Nephron (organoid): Measurements from ENCODE around the gene CTIF.

Experiments used
- H3K27ac Mint-ChIP-seq, 3 experiments: 2 replicates each; pipeline ENCODE4 v1.8.0; 2020; ENCODE audit warnings: mixed read lengths in 3 of 3, mild to moderate bottlenecking in 2 of 3, moderate library complexity in 1 of 3
- H3K27me3 Mint-ChIP-seq: 2 replicates; pipeline ENCODE4 v1.8.0; 2021; ENCODE audit warnings: low read depth, mild to moderate bottlenecking, moderate library complexity, mixed read lengths
- H3K36me3 Mint-ChIP-seq: 2 replicates; pipeline ENCODE4 v1.8.0; 2020; ENCODE audit warnings: low read depth, mixed read lengths
- H3K4me1 Mint-ChIP-seq: 2 replicates; pipeline ENCODE4 v1.8.0; 2020; ENCODE audit warnings: mixed read lengths
- H3K4me3 Mint-ChIP-seq, 3 experiments: 2 replicates each; pipeline ENCODE4 v1.8.0; 2020; ENCODE audit warnings: mild to moderate bottlenecking in 3 of 3, mixed read lengths in 3 of 3, moderate library complexity in 2 of 3
- H3K9me3 Mint-ChIP-seq: 2 replicates; pipeline ENCODE4 v1.8.0; 2020; ENCODE audit warnings: mixed read lengths
- CTCF ChIP-seq, 3 experiments: fragments of 200-600 bp; sonication (generic); IDR thresholded peaks; one replicate each; pipeline ENCODE4 v1.5.0; 2021; ENCODE audit warnings: antibody characterized with exemption in 3 of 3; ENCODE audit not compliant: unreplicated experiment in 3 of 3

CTIF gene

GRCh38 chr18:48805826-48806535 lies 267.1 kb downstream of the CTIF start:
- Mint-ChIP-seq H3K27me3 (no peaks in the 10 kb centered on the region), H3K4me1 (peaks cover 50% of the 10 kb centered on the region), H3K27ac (peak overlapping the region; percentile 30 to 60 (median 35)), H3K4me3 (no peak overlapping the region), H3K9me3 (no peaks in the 10 kb centered on the region), H3K36me3 (peaks cover 12% of the 10 kb centered on the region)
- TF ChIP-seq CTCF (IDR thresholded peaks at IDR 0.05; ENCODE audit: unreplicated experiment in 3 of 3) = no peak

- Mint-ChIP-seq H3K36me3 (peaks cover 6% of the 10 kb centered on the region), H3K27me3 (no peaks in the 10 kb centered on the region), H3K4me1 (peaks cover 43% of the 10 kb centered on the region), H3K4me3 (no peak overlapping the region), H3K27ac (peak overlapping the region; percentile 30 to 60 (median 35)), H3K9me3 (no peaks in the 10 kb centered on the region)
- no peak for TF ChIP-seq CTCF (IDR thresholded peaks at IDR 0.05; ENCODE audit: unreplicated experiment in 3 of 3)
These were observed 267.9 kb downstream of the CTIF start for GRCh38 chr18:48806551-48807261.

- Mint-ChIP-seq H3K9me3 (no peaks in the 10 kb centered on the region), H3K27ac (peak overlapping the region in 1 of 3 experiments; percentile 52), H3K4me3 (no peak overlapping the region), H3K27me3 (no peaks in the 10 kb centered on the region), H3K4me1 (peaks cover 27% of the 10 kb centered on the region), H3K36me3 (peaks cover 4% of the 10 kb centered on the region)
- no peak for TF ChIP-seq CTCF (IDR thresholded peaks at IDR 0.05; ENCODE audit: unreplicated experiment in 3 of 3)
These were observed 269.6 kb downstream of the CTIF start for GRCh38 chr18:48808476-48808875.

- Mint-ChIP-seq H3K27ac (no peak overlapping the region), H3K4me3 (no peak overlapping the region), H3K4me1 (peaks cover 27% of the 10 kb centered on the region), H3K9me3 (no peaks in the 10 kb centered on the region), H3K27me3 (no peaks in the 10 kb centered on the region), H3K36me3 (peaks cover 4% of the 10 kb centered on the region)
- TF ChIP-seq CTCF (IDR thresholded peaks at IDR 0.05; ENCODE audit: unreplicated experiment in 3 of 3) = no peak
These were observed 270.5 kb downstream of the CTIF start for GRCh38 chr18:48809365-48809764.

GRCh38 chr18:48810805-48811204 lies 272.0 kb downstream of the CTIF start:
- peaks cover 17% of the 10 kb centered on the region for H3K4me1 Mint-ChIP-seq

More at GRCh38 chr18:48810805-48811204, 272.0 kb downstream of the CTIF start:
- no peak for TF ChIP-seq CTCF (IDR thresholded peaks at IDR 0.05; ENCODE audit: unreplicated experiment in 3 of 3)
- Mint-ChIP-seq H3K4me3 (no peak overlapping the region), H3K27me3 (no peaks in the 10 kb centered on the region), H3K27ac (no peak overlapping the region), H3K36me3 (peaks cover 7% of the 10 kb centered on the region), H3K9me3 (no peaks in the 10 kb centered on the region)
